NT2/D1 (cell line): ENCODE data around the gene REX1BD.

Experiments
- DNase-seq: peaks from one replicate; pipeline ENCODE4 v3.0.0-alpha.2; 2011; ENCODE audit warnings: low read depth, low spot score
- H3K27me3 ChIP-seq: 2 replicates; pipeline ENCODE4 v1.6.0; 2011; ENCODE audit warnings: mild to moderate bottlenecking; ENCODE audit not compliant: insufficient read length, insufficient read depth
- H3K36me3 ChIP-seq: 2 replicates; pipeline ENCODE4 v1.6.1; 2011; ENCODE audit warnings: mild to moderate bottlenecking, low read length, mixed read lengths; ENCODE audit not compliant: insufficient read depth, insufficient read length
- H3K4me1 ChIP-seq: 2 replicates; pipeline ENCODE4 v1.5.1; 2011; ENCODE audit not compliant: insufficient read depth, insufficient read length
- H3K4me3 ChIP-seq: 2 replicates; pipeline ENCODE4 v1.5.1; 2011; ENCODE audit warnings: low read depth; ENCODE audit not compliant: insufficient read length
- H3K9ac ChIP-seq: 2 replicates; pipeline ENCODE4 v1.6.0; 2011; ENCODE audit warnings: low read depth; ENCODE audit not compliant: insufficient read length
- H3K9me3 ChIP-seq: 2 replicates; pipeline ENCODE4 v1.5.1; 2011; ENCODE audit warnings: mild to moderate bottlenecking, low read length; ENCODE audit not compliant: insufficient read depth
- SUZ12 ChIP-seq: IDR thresholded peaks from 2 replicates; pipeline ENCODE4 v1.6.1; 2011; ENCODE audit not compliant: insufficient read length, insufficient read depth; ENCODE audit errors: extremely low read depth
- YY1 ChIP-seq: IDR thresholded peaks from 2 replicates; pipeline ENCODE4 v1.6.1; 2011; ENCODE audit not compliant: insufficient read length, insufficient read depth
- ZNF274 ChIP-seq: IDR thresholded peaks from 2 replicates; pipeline ENCODE4 v1.6.1; 2011; ENCODE audit warnings: mild to moderate bottlenecking, low read depth, low read length

Gene REX1BD

DNA sequence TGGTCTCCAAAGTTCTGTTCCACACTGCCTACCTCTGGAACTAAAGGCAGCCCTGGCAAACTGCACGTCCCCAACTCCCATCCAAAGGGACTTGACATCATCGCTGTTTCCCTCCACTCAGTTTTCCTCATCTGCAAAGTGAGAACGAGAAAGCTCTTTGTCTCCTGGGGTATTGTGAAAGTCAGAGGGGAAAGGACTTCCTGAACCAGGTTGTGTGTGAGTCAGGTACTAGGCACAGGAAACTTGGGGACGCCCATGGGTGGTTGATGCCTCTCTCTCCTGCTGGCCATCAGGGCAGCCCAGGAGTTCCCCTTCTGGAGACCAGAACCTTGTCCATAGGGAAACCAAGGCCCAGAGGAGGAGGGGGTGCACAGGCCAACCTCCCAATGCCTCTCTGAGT, 13.3 kb downstream of the REX1BD start:
- Histone ChIP-seq H3K4me3 (no peak overlapping the region), H3K9ac (no peak overlapping the region), H3K4me1 (peaks cover 25% of the 10 kb centered on the region), H3K36me3 (no peaks in the 10 kb centered on the region), H3K9me3 (no peaks in the 10 kb centered on the region), H3K27me3 (peaks cover 62% of the 10 kb centered on the region)
- no peak for DNase-seq
- TF ChIP-seq YY1 (no peak), SUZ12 (no peak), ZNF274 (no peak)

DNA sequence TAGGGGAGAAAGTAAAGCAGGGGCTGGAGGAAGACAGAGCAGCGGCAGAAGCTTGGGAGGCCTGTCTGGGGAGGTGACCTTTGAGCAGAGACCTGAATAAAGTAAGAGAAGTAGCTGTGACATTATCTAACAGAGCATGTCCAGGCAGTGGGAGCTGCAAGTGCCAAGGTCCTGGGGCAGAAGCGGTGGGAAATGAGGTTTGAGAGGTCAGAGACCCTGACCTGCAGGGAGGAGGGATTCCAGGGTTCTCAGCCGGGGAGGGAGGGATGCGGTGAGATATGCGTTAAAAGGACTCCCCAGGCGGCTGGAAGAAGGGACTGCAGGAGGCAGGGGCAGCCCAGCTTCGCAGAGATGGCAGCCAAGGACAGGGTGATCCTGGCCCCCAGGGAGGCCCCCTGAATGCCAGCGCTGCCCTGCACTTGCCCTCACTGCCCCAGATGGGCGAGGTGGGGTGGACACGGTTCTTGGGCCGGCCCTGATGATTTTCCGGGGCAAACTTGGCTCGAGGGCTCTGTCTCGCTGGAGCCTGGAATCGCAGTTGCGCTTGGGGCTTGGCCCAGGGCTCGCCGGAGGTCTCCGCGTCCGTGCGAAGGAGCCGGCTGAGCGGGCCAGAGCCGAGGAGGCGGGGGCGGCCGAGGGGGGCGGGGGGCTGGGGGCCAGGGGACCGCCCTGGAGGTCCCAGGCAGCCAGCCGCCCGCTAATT, 14.8 kb downstream of the REX1BD start:
- Histone ChIP-seq H3K27me3 (peaks cover 77% of the 10 kb centered on the region), H3K36me3 (no peaks in the 10 kb centered on the region), H3K9ac (peak overlapping the region; percentile 72), H3K4me1 (peaks cover 34% of the 10 kb centered on the region), H3K4me3 (peak overlapping the region; percentile 18), H3K9me3 (no peaks in the 10 kb centered on the region)
- no peak for DNase-seq
- TF ChIP-seq ZNF274, result no peak
- no peak for TF ChIP-seq SUZ12
- no peak for TF ChIP-seq YY1

DNA sequence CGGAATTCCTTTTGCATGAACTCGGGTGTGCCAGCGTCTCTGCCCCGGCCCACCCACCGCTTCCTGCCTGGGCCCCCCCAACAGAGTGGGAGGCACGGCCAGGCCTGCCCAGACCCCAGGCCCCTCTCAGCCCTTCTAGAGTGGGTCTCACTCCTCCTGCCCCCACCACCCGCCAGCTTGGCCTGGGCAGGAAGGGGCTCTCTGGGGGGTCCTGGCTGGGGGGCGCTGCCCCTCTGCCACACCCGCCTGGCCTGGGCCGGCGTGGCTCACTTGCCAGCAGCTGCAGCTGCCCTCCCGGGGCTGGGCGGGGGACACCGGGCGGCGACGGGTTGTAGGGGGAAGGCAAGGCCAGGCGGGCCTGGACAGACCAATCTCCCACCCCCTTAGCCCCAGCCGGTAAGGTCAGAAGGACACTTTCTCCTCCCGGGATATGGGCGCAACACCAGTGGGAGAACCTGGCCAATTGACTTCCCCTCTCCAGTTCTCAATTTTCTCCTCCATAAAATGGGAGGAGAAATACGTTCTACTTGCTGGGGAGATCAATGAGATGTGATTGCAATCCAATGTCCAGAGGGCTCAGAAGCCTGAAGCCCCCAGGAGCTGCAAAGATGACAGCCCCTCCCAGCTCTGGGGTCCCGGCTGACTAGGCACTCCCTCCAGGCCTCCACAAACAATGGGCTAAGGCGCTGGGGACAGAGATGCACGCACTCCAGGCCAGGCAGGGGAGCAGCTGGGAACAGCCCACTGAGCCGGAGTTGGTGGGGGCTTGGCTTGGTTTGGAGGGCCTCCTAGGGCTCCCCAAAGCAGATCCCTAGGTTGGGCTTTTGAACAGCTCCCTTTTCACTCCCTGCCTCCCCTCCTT, 15.6 kb downstream of the REX1BD start:
- no peaks in the 10 kb centered on the region for H3K36me3 ChIP-seq
- no peak for TF ChIP-seq ZNF274
- TF ChIP-seq SUZ12, result peak; percentile 52
- TF ChIP-seq YY1, result no peak
- H3K9ac ChIP-seq, result peak overlapping the region; percentile 42
- H3K4me3 ChIP-seq, result peak overlapping the region; percentile 18
- H3K4me1 ChIP-seq, result peaks cover 42% of the 10 kb centered on the region
- DNase-seq, result no peak
- peaks cover 81% of the 10 kb centered on the region for H3K27me3 ChIP-seq
- H3K9me3 ChIP-seq, result no peaks in the 10 kb centered on the region

DNA sequence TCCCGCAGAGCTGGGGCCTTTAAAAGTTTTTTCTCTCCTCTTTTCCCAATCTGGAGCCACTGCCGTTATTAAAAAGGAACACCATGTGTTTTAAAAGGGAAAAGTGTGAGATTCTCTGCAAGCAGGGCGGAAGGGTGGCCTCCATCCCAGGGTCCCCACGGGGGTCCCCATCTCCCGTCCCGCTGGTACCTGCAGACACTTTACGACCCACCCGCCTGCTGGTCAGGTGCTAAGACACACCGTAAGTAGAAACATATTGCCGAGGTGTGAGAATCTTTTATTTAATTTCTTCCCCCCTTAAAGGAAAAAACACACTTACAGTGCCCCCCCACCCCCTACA, 16.2 kb downstream of the REX1BD start:
- no peak for TF ChIP-seq ZNF274
- no peak for TF ChIP-seq SUZ12
- no peak for TF ChIP-seq YY1
- H3K9me3 ChIP-seq, result no peaks in the 10 kb centered on the region
- H3K27me3 ChIP-seq, result peaks cover 81% of the 10 kb centered on the region
- DNase-seq, result no peak
- H3K36me3 ChIP-seq, result no peaks in the 10 kb centered on the region
- peaks cover 44% of the 10 kb centered on the region for H3K4me1 ChIP-seq
- peak overlapping the region; percentile 18 for H3K4me3 ChIP-seq
- peak overlapping the region; percentile 42 for H3K9ac ChIP-seq

DNA sequence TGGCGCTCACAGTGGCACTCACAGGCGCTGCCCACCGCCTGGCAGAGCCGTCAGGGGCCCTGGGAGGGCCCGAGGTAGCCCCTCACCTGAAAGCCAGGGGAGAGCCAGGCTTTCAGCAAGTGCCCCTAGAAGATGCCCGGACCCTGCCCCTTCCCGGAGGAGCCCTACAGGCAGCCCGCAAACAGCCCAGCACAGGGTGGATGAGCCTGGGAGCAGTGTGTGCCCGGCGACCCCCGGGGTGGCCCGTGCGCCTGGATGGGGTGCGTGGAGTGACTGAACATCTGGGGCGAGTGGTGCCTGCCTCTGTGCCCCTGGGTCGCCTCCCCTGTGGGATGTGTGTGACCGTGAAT, 16.6 kb downstream of the REX1BD start:
- peaks cover 47% of the 10 kb centered on the region for H3K4me1 ChIP-seq
- no peaks in the 10 kb centered on the region for H3K36me3 ChIP-seq
- H3K4me3 ChIP-seq, result peak overlapping the region; percentile 32
- H3K9me3 ChIP-seq, result no peaks in the 10 kb centered on the region
- H3K27me3 ChIP-seq, result peaks cover 83% of the 10 kb centered on the region
- TF ChIP-seq ZNF274 (no peak), SUZ12 (no peak), YY1 (no peak)
- DNase-seq, result no peak
- H3K9ac ChIP-seq, result peak overlapping the region; percentile 72

DNA sequence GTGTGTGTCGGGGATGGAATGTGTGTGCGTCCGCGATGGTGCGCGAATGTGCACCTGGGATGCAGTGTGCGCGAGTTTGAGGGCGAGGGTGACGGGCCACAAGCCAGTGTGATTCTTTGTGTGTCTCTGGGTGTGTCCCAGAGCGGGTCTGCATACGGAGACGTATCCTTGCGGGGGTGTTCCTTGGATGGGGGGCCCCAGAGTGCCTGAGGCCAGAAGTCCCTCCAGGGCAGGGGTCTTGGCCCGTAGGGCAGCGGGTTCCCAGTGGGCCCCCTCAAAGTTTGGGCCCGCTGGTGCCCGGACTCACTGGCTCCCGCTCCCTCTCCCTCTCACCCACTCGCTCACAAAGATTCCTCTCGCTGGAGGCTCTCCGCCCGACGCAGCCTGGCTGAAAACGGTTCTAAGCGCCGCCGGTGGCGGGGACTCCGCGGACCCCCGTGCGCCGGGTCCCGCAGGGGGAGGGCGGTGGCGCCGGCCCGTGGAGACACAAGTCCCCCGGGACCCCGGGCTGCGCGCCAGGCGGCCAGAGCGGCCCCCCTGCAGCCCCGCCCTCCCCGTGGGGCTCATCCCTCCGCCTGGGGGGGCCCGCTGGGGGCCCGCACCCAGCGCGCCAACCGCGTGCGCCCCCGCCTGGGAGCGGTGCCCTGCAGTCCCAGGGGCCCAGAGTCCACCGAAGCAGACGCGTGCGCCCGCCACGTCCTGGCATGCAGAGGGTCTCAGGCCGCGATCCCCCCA, 17.1 kb downstream of the REX1BD start:
- TF ChIP-seq ZNF274 (no peak), YY1 (no peak), SUZ12 (no peak)
- Histone ChIP-seq H3K9me3 (no peaks in the 10 kb centered on the region), H3K4me1 (peaks cover 51% of the 10 kb centered on the region), H3K36me3 (no peaks in the 10 kb centered on the region), H3K4me3 (peak overlapping the region; percentile 32), H3K9ac (peak overlapping the region; percentile 72), H3K27me3 (peaks cover 88% of the 10 kb centered on the region)
- DNase-seq, result no peak
